Hematopoietic multipotent progenitor cell treated with erythropoietin and hydrocortisone succinate and interleukin-3 and kit ligand, for 15 days (in vitro differentiated cells): Measurements from ENCODE around the gene BMP3.
"Not testable (repeated sequence)": the region's sequence is repeated elsewhere in the genome, so short reads cannot be mapped to it uniquely, and the experiment has no call there.

ENCODE experiments used
- DNase-seq: peaks from one replicate; pipeline ENCODE4 v3.0.0-alpha.2; 2015; ENCODE audit warnings: low spot score

Gene BMP3, protein sequence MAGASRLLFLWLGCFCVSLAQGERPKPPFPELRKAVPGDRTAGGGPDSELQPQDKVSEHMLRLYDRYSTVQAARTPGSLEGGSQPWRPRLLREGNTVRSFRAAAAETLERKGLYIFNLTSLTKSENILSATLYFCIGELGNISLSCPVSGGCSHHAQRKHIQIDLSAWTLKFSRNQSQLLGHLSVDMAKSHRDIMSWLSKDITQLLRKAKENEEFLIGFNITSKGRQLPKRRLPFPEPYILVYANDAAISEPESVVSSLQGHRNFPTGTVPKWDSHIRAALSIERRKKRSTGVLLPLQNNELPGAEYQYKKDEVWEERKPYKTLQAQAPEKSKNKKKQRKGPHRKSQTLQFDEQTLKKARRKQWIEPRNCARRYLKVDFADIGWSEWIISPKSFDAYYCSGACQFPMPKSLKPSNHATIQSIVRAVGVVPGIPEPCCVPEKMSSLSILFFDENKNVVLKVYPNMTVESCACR

DNA sequence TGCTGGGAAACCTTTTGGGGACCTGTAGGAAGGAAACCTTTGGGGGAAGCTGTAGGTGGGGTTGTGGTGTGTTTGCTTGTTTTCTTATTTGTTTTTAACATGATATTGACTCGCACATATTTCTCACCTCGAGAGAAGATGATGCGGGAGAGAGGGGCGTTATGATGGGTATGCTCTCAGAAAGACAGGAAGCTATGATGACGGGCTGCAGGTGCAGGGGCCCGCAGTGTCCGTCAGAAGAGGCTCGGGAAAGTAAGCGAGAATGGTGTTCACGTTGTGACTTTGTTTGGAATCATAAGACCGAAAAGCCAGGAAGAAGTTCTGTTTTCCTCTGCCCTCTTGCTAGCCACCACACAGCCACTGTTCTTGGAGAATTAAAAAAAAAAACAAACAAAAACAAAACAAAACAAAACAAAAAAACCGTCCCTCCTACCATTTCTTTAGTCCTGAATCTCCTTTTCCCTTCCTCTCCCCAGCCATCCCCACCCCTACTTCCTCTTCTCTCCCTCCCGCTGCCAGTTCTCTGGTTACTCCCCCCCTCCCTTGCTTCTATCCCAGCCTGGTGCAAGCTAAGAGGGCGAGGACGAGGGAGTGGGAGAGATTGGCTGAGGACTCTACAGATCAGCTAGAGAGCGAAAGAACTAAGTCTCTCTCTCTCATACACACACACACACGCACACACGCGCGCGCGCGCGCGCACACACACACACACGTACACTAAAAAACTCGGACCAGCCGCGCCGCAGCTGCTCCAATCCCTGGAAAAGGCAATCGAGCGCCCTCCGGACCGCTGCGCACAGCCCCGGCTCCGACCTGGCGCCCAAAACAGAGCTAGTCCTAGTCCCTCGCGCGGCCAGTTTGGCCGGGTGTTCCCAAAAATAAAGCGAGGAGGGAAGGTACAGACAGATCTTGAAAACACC is at the start of gene BMP3:
BMP3 (plus strand) TSS at position 648 of the 920 bp plus-strand sequence. CDS start 577 bp downstream, outside the sequence.
- DNase-seq, result no peak

DNA sequence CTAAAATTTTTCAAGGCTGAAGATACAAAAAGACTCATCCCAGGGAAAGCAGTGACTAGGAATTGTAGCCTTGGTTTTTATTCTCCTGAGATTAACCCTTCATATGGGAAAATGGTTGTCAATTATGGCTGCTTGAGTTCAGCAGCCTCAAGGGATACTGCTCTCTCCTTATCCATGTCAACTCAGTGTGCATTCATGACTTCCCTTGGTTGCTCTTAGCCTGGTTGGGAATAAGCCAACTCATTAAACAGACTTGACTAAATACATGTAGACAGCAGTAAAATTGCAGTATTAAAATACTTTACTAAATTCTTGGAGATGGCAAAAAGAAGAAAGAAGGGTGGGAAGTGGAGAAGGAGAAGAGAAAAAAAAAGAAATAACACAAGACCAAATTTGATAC is 44.5 kb upstream of the BMP3 start:
- DNase-seq, result no peak

DNA sequence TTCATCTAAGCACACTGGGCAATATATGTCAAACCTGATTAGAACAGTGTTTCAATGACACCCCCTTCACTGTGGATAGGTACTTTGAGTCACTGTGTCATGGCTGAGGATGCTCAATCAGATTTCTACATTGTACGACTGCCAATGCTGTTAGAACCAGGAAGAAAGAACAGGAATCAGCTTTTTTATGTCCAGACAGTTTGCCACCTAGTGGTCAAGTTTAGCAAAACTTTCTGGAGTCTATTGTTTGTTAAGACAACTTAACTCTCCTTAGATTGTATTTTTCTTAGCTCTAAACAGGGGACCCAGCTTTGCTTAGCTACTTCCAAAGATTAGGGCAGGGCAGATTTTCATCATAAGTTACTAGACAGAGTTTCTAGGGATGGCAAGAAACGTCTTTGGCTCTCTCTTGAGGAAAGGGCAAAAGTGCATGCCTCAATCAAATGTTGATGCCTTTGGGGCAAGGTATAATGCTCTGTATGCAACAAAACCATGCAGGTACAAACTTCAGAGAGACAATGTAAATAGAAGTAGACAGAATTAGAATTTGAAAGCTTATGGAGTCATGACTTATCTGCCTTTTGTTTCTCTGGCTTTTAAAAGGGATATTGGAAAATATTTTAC is 40.5 kb upstream of the BMP3 start:
- DNase-seq, result peak; percentile 5

DNA sequence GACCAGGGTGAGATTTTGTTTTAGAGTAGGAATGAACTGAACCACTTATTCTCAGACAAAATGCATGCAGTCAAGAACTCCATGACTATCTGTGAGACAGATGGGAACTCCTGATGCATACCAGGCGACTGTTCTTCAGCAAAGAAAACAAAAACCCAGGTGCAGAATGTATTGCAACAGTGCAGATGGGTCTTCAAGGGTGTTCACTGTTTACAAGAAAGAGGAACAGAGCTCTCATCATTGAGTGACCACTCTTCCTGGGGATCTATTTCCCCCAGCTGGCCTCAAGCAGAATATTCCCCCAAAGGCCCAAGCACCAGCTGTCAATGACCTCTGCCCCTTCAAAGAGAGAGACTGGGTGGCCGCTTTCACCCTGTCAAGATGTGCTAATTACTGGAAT is 39.7 kb upstream of the BMP3 start:
- no peak for DNase-seq

DNA sequence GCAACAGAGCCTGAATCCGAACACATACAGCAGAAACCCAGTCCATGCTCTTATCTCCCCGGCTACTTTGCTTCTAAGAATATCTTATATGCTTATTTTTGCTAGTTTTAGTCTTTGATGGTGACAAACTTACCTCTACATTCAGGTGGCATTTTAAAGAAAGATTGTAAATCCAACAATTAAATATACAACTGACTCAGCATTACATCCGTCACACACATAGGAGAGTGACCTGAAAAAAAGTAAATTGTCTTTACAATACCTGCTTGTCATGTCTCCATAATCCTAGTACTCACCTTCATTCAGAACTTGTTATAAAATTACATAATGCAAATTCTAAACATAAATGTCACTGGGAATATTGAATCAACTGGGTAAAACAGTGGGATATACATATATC is 30.6 kb upstream of the BMP3 start:
- DNase-seq, result no peak

DNA sequence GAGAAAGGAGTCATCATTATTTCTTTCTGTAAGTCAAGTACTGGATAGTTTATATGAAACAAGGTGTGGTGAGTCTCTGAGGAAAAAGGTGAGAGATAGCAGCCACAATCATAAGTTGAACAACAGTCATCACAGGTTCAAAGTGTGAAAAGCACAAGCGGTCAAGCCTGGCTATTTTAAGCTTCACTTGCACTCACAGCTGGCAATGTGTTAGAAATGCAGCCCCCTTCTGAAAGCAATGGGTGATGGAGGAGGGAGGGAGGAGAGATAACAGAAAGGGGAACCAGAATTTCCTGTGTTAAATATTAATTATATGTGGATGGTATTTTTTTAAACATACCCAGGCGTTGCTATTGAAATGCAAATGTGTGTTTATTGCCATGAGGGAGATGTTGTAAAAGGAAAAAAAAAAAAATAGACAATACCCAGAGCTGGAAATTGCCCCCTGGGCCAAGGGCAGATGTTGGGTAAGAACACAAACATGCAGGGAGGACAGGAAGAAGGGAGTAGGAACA is 26.9 kb upstream of the BMP3 start:
- DNase-seq, result no peak

DNA sequence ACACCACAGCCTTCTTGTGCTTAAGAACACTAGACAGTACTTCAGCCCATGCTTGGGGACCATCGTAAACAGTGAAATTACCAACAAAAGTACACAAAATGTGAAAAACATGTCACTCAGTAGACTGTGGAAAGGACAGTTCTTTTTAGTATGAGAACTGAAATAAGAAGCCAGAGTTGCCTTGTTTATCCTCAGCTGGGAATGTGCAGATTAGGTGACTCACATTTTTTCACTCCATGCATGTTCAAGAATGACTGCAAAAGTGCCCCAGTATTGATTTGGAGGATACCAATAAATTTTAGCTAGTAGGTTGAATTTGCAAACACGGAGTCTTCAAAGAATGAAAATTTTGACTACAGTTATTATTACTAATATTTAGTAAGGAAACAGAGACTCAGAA is 23.1 kb upstream of the BMP3 start:
- DNase-seq, result no peak

DNA sequence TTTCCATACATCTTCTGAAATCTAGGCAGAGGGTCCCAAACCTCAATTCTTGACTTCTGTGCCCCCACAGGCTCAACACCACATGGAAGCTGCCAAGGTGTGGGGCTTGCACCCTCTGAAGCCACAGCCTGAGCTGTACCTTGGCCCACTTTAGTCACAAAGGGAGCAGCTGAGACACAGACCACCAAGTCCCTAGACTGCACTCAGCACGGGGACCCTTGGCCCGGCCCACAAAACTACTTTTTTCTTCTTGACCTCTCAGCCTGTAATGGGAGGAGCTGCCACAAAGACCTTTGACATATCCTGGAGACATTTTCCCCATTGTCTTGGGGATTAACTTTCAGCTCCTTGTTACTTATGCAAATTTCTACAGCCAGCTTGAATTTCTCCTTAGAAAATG is 13.9 kb upstream of the BMP3 start:
- not testable (repeated sequence) for DNase-seq

DNA sequence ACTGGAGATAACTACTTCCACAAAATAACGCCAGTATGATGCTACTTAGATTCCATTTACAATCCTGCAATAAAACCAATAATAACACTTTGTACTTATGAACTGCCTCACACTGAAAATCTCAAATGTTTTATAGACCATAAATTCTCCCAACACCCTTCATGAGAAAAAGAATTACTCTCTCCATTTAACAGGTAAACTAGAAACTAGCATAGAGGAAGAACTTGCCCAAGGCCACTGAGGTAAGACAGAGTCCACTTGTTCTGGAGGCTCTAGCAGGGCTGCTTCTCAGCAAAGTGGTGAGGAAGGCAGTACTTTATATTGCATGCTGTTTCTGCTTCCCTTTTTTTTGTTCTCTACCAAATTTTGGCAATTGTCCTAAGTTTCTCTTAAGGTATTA is 11.5 kb upstream of the BMP3 start:
- no peak for DNase-seq

DNA sequence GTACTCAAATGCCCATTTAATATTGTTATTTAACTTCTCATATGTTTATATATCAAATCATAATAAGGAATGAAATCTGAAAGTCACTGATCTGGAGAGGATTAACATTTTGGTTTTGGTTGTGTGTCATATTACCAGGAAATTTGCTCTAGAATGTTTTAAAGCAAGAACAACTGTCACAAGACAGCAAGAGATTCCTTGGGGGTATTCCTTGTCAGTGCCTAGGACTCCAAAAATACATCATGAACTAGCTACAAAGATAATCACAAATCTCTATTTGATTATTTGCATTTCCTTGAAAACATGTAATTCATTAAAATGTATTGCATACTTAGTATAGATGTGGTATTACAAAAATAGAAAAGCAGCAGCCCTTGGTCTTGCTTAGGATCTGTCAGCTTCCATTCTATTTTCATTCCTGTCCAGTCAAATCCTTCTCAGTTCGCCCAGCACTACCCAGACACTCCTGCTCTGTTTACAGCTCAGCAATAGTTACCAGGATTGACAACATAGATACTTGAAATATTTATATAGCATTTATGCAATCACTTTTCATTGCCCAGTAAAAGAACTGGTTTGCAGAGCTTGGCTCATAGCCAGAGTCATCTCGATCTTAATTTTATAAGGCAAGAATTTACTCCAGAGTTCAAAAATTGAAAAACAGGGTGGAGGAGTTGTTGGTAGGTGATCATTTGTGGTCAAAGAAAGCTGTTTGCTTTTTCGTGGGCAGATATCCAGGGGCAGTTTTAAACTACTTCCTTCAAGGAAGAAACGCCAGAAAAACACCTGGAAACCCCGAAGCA is 9.2 kb upstream of the BMP3 start:
- DNase-seq, result no peak

DNA sequence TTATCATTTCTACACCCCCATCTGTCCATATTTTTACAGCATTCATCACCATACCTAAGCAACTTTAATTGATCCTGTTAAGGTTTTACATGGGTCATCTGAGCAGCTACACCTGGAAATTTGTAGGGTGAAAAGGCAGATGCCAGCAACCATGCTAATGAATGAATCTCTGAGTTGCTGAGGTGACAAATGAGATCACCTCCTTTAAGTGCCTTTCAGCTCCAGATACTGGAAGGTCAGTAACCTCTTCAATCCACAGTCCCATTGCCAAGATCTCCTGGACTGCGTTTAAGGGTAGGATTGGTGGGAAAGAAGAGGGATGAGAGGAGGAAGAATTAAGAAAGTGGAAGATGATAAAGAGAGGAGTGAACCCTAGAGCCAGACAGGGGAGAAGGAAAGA is 8.5 kb upstream of the BMP3 start:
- no peak for DNase-seq

DNA sequence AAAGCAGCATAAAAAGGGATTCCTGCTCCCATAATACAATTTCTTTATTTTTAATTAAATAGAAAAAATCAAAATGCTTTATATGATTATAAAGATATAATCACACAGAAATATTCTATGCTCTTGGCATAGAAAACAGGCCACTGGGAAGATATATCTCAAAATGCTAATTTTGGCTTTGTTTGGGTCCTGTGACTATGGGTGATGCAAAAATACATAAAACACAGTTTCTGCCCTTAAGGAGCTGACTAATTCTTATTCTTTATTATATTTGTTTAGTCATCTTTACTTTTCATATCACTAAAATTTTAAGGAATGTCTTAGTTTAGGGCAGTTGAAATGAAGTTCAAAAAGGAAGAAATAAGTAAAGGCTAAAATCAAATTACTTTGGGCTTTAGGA is 7.0 kb upstream of the BMP3 start:
- DNase-seq, result no peak

DNA sequence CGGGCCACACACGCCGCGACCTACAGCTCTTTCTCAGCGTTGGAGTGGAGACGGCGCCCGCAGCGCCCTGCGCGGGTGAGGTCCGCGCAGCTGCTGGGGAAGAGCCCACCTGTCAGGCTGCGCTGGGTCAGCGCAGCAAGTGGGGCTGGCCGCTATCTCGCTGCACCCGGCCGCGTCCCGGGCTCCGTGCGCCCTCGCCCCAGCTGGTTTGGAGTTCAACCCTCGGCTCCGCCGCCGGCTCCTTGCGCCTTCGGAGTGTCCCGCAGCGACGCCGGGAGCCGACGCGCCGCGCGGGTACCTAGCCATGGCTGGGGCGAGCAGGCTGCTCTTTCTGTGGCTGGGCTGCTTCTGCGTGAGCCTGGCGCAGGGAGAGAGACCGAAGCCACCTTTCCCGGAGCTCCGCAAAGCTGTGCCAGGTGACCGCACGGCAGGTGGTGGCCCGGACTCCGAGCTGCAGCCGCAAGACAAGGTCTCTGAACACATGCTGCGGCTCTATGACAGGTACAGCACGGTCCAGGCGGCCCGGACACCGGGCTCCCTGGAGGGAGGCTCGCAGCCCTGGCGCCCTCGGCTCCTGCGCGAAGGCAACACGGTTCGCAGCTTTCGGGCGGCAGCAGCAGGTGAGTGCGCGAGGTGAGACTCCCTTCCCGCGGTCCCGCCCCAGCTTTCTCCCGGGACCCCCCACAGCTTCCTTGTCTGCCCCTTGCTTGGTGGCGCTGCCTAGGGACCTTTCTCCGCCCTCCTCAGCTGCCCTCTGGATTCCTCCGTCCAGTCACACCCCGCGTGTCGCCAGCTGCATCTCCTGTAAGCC is 678 bp downstream of the BMP3 start:
- no peak for DNase-seq

DNA sequence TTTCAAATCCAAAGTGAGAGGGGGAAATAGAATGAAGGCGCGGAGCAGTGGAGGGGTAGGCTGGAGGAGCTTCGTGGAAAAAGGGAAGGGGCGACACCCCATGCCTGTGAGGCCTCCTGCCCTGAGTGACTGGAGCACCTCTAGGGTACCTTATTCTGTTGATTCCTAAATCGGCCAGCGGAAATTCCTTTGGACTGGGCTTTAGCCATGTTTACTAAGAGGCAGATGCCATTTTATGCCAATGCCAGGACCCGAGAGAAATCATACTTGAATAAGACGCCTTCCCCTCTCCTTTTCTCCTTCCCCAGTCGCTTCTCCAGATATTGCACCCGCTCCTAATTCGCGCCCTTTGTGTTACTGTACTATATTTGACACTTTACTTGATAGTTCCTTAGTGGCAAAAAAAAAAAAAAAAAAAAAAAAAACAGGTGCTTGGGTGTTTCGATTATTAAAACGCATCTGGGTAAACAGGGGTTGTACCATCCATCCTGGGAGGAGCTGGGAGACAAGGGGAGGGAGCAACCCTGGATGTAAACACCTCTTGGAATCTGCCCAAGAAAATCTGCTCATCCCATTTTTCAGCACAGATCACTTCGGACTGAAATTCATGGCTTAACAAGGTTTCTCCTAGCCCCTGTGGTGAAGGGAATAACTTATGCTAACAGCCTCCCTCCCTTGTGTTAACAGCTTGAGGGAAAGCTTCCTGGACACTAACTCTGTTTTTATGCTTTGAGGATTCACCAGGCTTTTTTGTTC is 1.5 kb downstream of the BMP3 start:
- DNase-seq, result no peak

DNA sequence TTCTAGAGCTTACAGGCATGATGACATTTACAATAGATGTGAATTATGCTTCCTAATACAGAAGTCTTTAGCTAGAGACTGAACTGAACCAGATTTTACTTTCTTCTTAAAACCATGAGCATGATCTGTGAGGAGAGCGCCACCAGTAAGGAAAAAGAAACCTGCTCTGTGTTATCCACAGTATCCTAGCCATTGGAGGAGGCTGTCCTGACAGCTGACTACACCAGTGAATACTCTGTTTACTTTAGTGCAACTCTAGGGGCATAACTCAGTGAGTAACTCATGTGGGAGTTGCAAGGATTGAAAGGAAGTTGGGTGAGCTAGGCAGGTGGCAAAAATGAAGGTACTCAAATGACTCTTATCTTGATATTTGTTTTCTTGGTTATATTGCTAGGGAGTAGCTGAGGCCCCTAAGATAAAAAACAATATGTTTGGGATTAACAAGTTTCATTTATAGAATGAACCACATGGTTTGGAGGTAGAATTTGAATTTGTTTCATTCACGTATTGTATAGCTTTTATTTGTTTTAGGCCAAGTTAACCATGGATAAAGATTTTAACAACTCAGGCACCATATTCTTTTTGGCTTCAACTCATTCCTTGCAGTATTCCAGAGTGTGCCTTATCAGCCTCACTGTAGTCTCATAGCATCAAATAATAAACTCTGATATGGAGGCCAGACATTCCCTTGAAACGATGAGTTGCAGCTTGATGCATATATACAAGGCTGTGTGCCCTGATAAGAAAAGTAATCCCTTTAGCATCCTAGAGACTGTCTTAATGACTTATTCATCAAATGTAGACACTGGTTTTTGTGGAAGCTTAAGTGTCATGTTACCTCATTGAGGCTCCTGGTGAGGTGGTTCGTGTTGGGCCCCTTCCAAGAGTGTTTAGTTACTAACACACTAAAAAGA is 2.5 kb downstream of the BMP3 start:
- no peak for DNase-seq

DNA sequence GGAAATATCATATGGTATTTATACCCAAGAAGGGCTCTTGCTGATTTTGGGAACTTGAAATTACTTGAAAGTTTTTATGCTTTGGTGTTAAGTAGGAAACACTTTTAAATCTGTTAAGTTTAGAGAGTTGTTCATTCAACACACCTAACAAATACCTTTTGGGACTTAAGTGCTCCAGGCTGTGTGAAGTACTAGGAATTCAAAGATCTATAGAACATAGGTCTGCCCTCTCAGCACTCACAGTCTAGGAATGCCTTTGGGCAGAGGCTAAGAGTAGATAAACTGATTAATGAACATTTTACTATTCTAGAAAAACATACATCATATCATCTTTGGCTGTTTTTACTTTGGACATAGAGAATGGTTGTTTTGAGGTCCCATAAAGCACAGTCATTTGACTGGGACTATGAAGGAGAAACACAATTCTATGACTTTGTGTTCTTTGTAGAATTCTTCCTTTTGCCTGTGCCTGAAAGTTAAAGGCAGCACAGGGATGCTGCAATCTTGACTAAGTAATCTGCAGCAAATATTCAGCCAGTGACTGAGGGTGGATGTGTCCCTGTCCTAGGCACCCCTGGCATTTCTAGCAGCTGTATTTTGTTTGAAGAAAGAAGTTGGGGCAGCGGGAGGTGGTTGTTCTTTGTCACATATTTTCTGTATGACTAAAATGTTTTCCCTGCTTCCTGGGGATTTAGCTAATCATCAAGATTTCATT is 8.3 kb downstream of the BMP3 start:
- no peak for DNase-seq

DNA sequence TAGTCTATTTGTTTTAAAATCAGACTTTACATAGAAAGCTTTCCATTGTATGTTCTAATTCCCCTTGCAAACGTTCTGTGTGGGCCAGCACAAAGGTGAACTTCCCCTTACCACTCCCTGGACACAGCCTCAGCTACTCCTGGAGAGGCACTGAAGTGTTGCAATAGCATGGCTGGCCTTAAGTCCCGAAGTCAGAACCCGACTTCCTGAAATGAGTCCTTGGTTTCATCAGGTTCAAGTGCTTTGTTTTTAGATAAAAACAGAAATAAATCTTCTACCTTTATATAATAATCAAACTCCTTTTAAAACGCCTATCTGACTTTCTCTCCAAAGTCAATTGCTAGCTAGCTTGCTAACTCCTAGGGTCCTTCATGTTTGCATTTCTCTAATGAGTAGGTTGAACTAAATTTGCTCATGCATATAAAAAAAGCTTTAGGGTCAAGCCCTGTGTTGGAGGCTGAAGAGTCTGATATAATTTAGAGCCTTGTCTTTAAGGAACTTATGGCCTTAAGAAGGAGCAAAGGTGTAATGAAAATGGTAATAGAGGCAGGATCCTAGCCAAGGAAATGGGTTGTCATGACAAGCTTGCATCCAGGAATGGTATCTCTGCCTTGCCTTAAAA is 9.0 kb downstream of the BMP3 start:
- no peak for DNase-seq
